Astrocyte (in vitro differentiated cells and primary cell): ENCODE measurements around the gene NUMA1.

Experiments used
- CTCF ChIP-seq: IDR thresholded peaks from 2 replicates; pipeline ENCODE4 v1.5.1; 2011; ENCODE audit warnings: low read depth, mild to moderate bottlenecking, inconsistent platforms, low read length, moderate library complexity; ENCODE audit not compliant: insufficient read depth
- EZH2 ChIP-seq: IDR thresholded peaks from 2 replicates; pipeline ENCODE4 v1.6.1; 2012; ENCODE audit warnings: mild to moderate bottlenecking, low read length, inconsistent platforms; ENCODE audit not compliant: insufficient read depth

GRCh38 chr11:72001834-72002591, 78.3 kb downstream of the NUMA1 start:
- TF ChIP-seq CTCF, result no peak
- TF ChIP-seq EZH2, result no peak
